ENCODE data around the gene LRRC75B. TPM values are rescaled to one million over a fixed set of nuclear protein-coding genes. Genes with fewer than 3 reads are reported as not detected.

Gene LRRC75B
- total and polyA plus RNA-seq, 2 of the 13 experiments (the other 11 are each of a cell fraction or from before 2014, with no cell fraction given) = 11.8 to 34.8 TPM

DNA sequence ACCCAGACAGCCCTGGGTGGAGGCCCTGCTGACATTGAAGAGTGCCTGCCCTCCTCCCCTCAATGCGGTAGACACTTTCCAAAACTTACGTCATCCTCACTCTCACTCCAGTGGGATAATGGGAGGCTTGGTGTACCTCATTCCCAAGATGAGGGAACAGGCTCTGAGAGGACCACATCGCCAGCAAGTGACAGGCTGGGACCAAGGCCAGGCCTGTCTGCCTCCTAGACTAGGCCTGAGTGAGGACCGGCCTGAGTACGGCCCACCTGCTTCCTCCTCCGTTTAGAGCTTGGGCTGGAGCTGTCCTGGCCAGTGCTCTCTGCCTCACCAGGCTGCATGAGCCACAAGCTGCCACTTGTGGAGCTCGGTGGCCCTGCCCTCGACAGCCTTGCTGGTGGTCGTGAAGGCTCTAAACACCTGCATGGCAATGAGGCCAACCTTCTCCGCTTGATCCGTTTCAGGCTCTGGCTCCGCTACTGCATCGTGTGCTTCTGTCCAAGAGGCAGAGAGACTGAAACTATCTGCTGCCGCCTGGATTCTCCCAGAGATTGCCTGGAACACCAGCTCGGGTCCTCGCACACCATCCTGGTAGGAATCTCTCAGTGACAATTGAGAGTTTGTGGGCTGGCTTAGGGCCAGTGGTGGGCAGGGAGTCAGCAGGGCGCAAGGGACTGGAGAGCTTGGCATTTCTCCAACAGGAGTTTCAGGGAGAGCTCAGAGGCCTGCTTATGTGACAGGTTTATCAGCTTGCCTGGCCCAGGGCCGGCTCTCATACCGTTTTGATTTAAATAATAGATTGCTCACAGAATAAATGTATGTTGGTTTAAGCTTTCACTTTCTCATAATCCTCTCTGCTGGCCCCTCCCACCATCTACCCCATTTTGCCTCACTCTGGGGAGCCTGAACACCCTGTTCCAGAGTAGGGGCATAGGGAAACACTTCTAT is 9.4 kb downstream of the LRRC75B start (continued):
- TF ChIP-seq SAFB2 (CRISPR knock-in tag; IDR thresholded peaks at IDR 0.05; ENCODE audit: borderline replicate concordance, low read depth) = 0 out of 2 replicates have a peak, but pooled peaks have one; percentile 14
- peak; percentile 32; the same call in 1 of the 2 replicates for TF ChIP-seq KLF13 (CRISPR knock-in tag; IDR thresholded peaks at IDR 0.05)
- TF ChIP-seq TAF1 (CRISPR knock-in tag; IDR thresholded peaks at IDR 0.05) = peak; percentile 50; the same call in 1 of the 2 replicates
- no peak; the same call in 1 of the 2 replicates for TF ChIP-seq MEIS2 (CRISPR knock-in tag; IDR thresholded peaks at IDR 0.05)
- TF ChIP-seq, protein P1, sequence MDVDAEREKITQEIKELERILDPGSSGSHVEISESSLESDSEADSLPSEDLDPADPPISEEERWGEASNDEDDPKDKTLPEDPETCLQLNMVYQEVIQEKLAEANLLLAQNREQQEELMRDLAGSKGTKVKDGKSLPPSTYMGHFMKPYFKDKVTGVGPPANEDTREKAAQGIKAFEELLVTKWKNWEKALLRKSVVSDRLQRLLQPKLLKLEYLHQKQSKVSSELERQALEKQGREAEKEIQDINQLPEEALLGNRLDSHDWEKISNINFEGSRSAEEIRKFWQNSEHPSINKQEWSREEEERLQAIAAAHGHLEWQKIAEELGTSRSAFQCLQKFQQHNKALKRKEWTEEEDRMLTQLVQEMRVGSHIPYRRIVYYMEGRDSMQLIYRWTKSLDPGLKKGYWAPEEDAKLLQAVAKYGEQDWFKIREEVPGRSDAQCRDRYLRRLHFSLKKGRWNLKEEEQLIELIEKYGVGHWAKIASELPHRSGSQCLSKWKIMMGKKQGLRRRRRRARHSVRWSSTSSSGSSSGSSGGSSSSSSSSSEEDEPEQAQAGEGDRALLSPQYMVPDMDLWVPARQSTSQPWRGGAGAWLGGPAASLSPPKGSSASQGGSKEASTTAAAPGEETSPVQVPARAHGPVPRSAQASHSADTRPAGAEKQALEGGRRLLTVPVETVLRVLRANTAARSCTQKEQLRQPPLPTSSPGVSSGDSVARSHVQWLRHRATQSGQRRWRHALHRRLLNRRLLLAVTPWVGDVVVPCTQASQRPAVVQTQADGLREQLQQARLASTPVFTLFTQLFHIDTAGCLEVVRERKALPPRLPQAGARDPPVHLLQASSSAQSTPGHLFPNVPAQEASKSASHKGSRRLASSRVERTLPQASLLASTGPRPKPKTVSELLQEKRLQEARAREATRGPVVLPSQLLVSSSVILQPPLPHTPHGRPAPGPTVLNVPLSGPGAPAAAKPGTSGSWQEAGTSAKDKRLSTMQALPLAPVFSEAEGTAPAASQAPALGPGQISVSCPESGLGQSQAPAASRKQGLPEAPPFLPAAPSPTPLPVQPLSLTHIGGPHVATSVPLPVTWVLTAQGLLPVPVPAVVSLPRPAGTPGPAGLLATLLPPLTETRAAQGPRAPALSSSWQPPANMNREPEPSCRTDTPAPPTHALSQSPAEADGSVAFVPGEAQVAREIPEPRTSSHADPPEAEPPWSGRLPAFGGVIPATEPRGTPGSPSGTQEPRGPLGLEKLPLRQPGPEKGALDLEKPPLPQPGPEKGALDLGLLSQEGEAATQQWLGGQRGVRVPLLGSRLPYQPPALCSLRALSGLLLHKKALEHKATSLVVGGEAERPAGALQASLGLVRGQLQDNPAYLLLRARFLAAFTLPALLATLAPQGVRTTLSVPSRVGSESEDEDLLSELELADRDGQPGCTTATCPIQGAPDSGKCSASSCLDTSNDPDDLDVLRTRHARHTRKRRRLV (CRISPR knock-in tag; IDR thresholded peaks at IDR 0.05) = peak; percentile 39; the same call in 1 of the 2 replicates
- TF ChIP-seq ZFP91 (CRISPR knock-in tag; IDR thresholded peaks at IDR 0.05; ENCODE audit: borderline replicate concordance) = peak; percentile 65
- no peak for TF ChIP-seq HNF1A (IDR thresholded peaks at IDR 0.05; ENCODE audit: low read depth)
- TF ChIP-seq HNF1A (CRISPR knock-in tag; IDR thresholded peaks at IDR 0.05; ENCODE audit: borderline replicate concordance) = no peak; the same call in 1 of the 2 replicates
- TF ChIP-seq ZNF781 (CRISPR knock-in tag; IDR thresholded peaks at IDR 0.05; ENCODE audit: borderline replicate concordance, not compliant biosample characterization) = peak; percentile 27
- peak; percentile 46; the same call in 1 of the 2 replicates for TF ChIP-seq POLR2G (IDR thresholded peaks at IDR 0.05; ENCODE audit: low read depth, low read length)
- TF ChIP-seq ZFYVE20 (CRISPR knock-in tag; IDR thresholded peaks at IDR 0.05; ENCODE audit: borderline replicate concordance, low read depth) = 0 out of 2 replicates have a peak, but pooled peaks have one; percentile 49
- peak; percentile 40 for TF ChIP-seq ASH2L (IDR thresholded peaks at IDR 0.05; ENCODE audit: insufficient read length, low read depth, low read length)
- 0 out of 2 replicates have a peak, but pooled peaks have one; percentile 56 for TF ChIP-seq SNAI1 (CRISPR knock-in tag; IDR thresholded peaks at IDR 0.05; ENCODE audit: borderline replicate concordance)
- TF ChIP-seq ZNF891 (CRISPR knock-in tag; IDR thresholded peaks at IDR 0.05) = no peak

Measured in HepG2 (cell line).